ENCODE results near the gene ATM. TPM values are rescaled to one million over a fixed set of nuclear protein-coding genes. Genes with fewer than 3 reads are reported as not detected.

ATM gene
- total RNA-seq (2014; rRNA removed; shearing (Covaris generic)) = 28.3 and 35.9 TPM in 2 replicates
- polyA plus RNA-seq (2015; cell fraction: cytosol; rRNA removed) = 14.6 and 26.0 TPM in 2 replicates
- 176 and 196 TPM in 2 replicates for polyA plus RNA-seq (2015; cell fraction: nucleus; rRNA removed)

- peak; percentile 99 for DNase-seq (ENCODE audit: low read depth)
Observed at GRCh38 chr11:108222574-108223347, at the start of gene ATM, which contains the start of gene NPAT. TSS of gene ATM (plus strand) at chr11:108223067. CDS start at chr11:108227625, 4,558 bp downstream. TSS of gene NPAT (minus strand) at chr11:108222638. CDS start at chr11:108222536, 102 bp downstream.

GRCh38 chr11:108177570-108177969 is 45.3 kb upstream of the ATM start:
- no peak for DNase-seq (ENCODE audit: low read depth)

GRCh38 chr11:108193725-108194124 is 29.1 kb upstream of the ATM start:
- DNase-seq (ENCODE audit: low read depth) = no peak

GRCh38 chr11:108196901-108197300 is 26.0 kb upstream of the ATM start:
- DNase-seq (ENCODE audit: low read depth) = no peak

GRCh38 chr11:108197351-108197750 is 25.5 kb upstream of the ATM start:
- no peak for DNase-seq (ENCODE audit: low read depth)

GRCh38 chr11:108198833-108199232 is 24.0 kb upstream of the ATM start:
- DNase-seq (ENCODE audit: low read depth) = no peak

DNA sequence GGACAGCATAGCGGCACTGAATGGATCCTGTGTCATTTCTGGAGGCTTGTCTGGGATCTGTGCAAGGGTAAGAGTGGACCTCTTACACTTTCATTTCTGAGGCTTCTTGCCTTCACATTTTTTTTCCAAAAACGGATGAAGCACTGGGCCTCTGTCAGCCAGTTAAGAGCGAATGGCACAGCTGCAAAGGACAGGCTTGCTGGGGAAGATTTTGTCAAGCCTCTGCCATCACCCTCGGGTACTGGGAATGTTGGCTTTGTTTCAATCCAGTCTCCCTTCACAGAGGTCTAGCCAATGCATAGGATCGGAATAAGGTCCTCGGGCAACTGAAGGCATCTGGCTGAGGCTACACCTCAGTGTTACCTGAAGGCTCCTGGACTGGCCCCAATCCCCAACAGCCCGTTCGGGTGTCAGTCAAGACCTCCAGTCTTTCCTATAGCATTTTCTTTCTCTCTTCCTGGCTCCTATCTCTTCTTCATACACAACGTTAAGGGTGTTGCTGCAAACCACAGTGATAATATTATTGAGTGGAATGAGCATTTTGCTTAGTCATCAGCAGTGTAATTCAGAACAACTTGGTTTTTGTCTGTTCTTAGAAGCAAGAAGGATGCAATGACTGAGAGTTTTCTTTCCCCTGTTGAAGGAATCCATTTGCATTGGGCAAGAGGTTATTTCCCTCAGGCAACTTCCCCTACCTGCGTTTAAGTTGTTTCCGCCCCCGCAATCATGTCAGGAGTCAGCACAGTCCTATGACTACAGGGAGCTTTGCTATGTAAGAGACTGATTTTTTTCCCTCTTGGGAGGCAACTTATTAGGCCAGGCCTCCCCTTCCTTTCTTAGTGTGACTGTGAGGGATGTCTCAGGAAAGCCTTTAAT is 23.2 kb upstream of the ATM start:
- DNase-seq (ENCODE audit: low read depth) = peak; percentile 24

DNA sequence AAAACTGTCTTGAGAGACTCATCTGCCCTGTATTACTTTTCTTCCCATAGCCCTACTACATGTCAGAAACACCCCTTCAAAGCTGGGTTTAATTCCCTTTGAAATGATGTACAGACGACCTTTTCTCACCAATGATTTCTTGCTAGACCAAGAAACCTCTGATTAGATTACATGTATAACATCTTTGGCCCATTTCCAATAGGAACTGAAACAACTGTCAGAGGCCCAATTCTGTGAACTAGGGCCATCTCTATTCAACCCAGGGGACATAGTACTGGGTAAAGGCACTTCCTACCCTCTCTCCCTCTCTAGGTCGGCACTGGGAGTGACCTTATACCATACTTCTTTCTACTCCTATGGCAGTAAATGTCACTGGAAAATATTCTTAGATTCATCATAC is 19.8 kb upstream of the ATM start:
- no peak for DNase-seq (ENCODE audit: low read depth)

DNA sequence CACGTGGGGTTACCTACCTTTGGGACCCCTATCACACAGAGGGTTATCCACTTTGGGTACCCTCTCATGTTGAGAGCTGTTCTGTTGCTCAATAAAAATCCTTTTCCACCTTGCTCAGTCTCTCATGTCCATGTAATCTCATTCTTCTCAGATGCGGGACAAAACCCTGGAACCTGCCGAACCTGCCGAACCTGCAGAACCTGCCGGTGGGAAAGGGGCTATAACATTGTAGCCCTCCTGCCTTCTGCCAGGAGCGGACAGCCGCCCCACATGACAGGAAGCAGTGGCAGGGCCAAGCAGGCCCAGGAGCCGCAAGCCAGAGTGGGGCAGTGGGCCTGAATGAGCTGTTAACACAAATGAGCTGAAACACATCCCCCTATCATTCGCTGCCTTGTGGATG is 18.5 kb upstream of the ATM start:
- no peak for DNase-seq (ENCODE audit: low read depth)

GRCh38 chr11:108204929-108205499 is 17.9 kb upstream of the ATM start:
- DNase-seq (ENCODE audit: low read depth) = no peak

GRCh38 chr11:108206171-108206570 is 16.7 kb upstream of the ATM start:
- DNase-seq (ENCODE audit: low read depth) = no peak

GRCh38 chr11:108206969-108207682 is 15.7 kb upstream of the ATM start:
- no peak for DNase-seq (ENCODE audit: low read depth)

- no peak for DNase-seq (ENCODE audit: low read depth)
Observed at GRCh38 chr11:108207683-108208060, 15.2 kb upstream of the ATM start.

DNA sequence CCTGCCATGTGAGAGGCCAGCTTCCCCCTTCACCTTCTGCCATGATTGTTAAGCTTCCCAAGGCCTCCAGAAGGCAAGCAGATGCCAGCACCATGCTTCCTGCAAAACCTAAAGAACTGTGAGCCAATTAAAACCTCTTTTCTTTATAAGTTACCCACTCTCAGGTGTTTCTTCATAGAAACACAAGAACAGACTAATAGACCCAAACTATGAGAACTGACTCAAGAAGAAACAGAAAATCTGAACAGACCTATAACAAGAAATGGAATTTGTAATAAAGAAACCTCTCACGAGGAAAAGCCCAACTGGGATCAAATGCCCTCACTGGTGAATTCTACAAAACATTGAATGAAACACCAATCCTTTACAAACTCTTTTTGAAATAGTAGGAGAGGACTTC is 12.4 kb upstream of the ATM start:
- no peak for DNase-seq (ENCODE audit: low read depth)

DNA sequence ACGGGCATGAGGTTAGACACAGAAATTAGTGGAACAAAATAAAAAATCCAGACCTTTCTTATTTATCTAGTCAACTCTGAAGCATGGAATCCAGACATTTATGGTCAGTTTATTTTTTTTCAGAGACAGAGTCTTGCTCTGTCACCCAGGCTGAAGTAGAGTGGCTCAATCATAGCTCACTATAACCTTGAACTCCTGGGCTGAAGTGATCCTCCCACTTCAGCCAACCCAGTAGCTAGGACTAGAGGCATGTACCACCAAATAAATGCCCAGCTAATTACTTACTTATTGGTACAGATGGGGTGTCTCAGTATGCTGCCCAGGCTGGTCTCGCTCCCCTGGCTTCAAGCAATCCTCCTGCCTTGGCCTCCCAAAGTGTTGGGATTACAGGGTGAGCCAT is 9.1 kb upstream of the ATM start:
- DNase-seq (ENCODE audit: low read depth) = no peak

- DNase-seq (ENCODE audit: low read depth) = no peak
Observed at GRCh38 chr11:108216988-108217387, 5.9 kb upstream of the ATM start.

DNA sequence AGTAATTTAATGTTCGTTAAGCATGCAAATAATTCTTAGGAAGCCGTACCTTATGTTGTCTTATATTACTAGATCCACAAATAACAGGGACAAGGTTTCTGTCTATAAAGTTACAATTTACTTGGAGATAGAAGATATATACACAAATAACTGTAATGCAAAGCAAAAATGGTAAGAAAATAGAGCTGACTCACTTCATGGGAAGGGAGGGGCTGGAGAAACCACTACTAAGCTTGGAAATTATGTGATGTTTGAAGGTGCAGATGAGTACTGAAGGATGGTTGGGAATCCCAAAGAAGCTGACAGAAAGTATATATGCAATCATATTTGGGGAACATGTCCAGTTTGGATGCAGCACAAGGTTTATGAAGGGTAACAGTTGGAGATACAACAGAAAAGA is 4.4 kb upstream of the ATM start:
- DNase-seq (ENCODE audit: low read depth) = no peak

DNA sequence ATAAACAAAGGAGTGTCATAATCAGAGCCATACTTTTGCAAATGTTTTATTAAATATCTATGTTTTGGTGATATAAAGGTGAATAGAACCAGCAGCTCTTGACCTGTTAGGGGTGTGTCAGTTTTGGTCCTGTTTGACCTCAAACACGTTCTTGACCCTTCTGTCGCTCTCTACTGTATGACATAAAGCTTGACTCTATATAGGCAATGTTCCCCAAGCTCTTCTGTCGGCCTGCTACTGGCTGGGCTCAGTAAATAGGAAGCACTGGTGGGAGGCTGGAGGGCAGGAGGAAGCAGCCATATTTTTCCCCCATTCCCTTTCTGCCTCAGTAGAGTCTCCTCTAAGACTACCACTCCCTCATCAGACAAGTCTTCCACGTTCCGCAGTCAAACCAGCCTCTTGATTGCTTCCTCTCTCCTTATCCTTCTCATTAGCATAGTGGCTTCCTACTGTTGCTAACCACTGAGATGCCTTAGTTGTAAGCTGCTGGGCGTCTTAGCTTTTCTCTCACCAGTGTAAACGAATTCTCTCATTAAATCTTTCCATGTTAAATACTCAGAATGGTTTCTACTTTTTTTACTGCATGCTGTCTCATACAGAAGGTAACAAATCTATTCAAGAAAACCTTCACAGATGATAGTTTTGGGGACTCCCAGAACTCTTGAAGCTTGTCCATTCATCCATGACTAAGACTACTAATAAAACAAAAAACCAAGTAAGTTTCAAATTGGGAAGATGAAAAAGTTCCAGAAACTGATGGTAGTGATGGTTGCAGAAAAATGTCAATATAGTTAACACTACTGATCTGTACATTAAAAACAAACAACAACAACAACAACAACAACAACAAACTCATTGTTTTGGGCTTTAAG is 3.7 kb upstream of the ATM start:
- DNase-seq (ENCODE audit: low read depth) = no peak

DNA sequence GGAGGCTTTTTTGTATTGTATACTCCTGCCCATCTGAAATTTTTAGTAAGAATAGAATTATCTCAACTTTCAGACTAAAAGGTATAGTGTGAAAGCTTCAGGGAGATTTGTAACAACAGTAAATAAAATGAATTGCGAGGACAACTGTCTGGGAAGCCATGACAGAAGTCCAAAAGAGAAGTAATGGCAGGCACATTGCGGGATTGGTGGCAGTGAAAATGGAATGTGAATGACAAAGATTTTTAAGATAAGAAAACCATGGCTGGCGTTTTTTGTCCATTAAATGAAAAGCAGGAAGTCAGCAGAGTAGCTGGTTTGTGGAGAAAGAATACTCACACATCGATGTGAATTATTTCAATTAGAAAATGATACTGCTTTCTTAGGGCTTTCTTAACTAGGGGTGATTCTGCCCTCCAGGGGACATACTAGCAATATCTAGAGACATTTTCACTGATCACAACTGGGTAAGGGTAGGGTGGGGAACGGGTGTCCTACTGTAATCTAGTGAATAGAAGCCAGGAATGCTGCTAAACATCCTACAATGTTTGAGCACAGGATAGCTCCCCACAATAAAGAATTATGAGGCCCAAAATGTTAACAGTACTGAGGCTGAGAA is 2.0 kb upstream of the ATM start:
- DNase-seq (ENCODE audit: low read depth) = no peak

DNA sequence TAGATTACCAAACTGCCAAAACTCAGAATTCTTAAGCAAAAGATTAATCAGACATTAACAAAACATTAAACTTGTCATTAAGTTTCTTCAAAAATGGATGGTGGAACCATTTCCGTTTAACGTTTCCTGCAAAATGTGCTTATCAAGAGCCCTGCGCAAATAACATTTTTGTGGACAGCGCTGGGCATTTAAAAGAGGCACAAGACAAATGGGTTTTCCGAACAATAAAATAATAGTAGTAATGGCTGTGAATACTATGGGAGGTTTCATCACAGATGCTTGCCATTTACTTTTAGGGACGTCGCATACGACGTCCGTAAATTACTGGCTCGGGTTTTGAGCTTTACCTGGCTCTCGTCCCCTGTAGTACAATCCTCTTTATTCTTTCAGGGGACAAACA is 1.5 kb upstream of the ATM start:
- DNase-seq (ENCODE audit: low read depth) = no peak
